ENCODE measurements around the gene TULP4. TPM values are rescaled to one million over a fixed set of nuclear protein-coding genes. Genes with fewer than 3 reads are reported as not detected.

The TULP4 gene
- total RNA-seq, 1 experiment from 2014 or later: 82.0 TPM

- POLR2A ChIA-PET (ENCODE audit: low non-redundant PET): no interaction called here
- H3K27ac ChIP-seq (ENCODE audit: low read depth, low read length, poor library complexity, severe bottlenecking): no peak overlapping the region
- H3K4me1 ChIP-seq (ENCODE audit: insufficient read depth, low read length, poor library complexity, severe bottlenecking): no peaks in the 10 kb centered on the region
- no peak overlapping the region for H3K4me3 ChIP-seq (ENCODE audit: low read depth, low read length, poor library complexity, severe bottlenecking)
- no TSS peak for BruUV-seq (replicated peaks)
- CTCF ChIA-PET: no interaction called here
- DNase-seq (ENCODE audit: low spot score): no peak
- intact Hi-C loops (cut with micrococcal nuclease; ENCODE audit: unreplicated experiment): no loop called here
- no peaks in the 10 kb centered on the region for H3K9me3 ChIP-seq (ENCODE audit: low read depth, low read length, poor library complexity, severe bottlenecking)
- TF ChIP-seq, protein P1, sequence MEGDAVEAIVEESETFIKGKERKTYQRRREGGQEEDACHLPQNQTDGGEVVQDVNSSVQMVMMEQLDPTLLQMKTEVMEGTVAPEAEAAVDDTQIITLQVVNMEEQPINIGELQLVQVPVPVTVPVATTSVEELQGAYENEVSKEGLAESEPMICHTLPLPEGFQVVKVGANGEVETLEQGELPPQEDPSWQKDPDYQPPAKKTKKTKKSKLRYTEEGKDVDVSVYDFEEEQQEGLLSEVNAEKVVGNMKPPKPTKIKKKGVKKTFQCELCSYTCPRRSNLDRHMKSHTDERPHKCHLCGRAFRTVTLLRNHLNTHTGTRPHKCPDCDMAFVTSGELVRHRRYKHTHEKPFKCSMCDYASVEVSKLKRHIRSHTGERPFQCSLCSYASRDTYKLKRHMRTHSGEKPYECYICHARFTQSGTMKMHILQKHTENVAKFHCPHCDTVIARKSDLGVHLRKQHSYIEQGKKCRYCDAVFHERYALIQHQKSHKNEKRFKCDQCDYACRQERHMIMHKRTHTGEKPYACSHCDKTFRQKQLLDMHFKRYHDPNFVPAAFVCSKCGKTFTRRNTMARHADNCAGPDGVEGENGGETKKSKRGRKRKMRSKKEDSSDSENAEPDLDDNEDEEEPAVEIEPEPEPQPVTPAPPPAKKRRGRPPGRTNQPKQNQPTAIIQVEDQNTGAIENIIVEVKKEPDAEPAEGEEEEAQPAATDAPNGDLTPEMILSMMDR (conservative IDR thresholded peaks at IDR 0.05; ENCODE audit: low read depth, low read length): no peak
- TF ChIP-seq EZH2 (IDR thresholded peaks at IDR 0.05; ENCODE audit: borderline replicate concordance, low read depth, low read length, poor library complexity, severe bottlenecking): no peak
- H3K36me3 ChIP-seq (ENCODE audit: insufficient read depth, low read length, poor library complexity, severe bottlenecking): no peaks in the 10 kb centered on the region
- no peaks in the 10 kb centered on the region for H3K27me3 ChIP-seq (replicated peaks; ENCODE audit: insufficient read depth, low read depth, low read length, poor library complexity)
Observed at GRCh38 chr6:158304254-158304653, 8.0 kb upstream of the TULP4 start.

- no TSS peak for BruUV-seq (replicated peaks)
- POLR2A ChIA-PET (ENCODE audit: low non-redundant PET): no interaction called here
- intact Hi-C loops (cut with micrococcal nuclease; ENCODE audit: unreplicated experiment): no loop called here
- TF ChIP-seq, protein P1 (conservative IDR thresholded peaks at IDR 0.05; ENCODE audit: low read depth, low read length): no peak
- no peak for TF ChIP-seq EZH2 (IDR thresholded peaks at IDR 0.05; ENCODE audit: borderline replicate concordance, low read depth, low read length, poor library complexity, severe bottlenecking)
- DNase-seq (ENCODE audit: low spot score): no peak
- H3K27ac ChIP-seq (ENCODE audit: low read depth, low read length, poor library complexity, severe bottlenecking): no peak overlapping the region
- CTCF ChIA-PET: no interaction called here
- no peak overlapping the region for H3K4me3 ChIP-seq (ENCODE audit: low read depth, low read length, poor library complexity, severe bottlenecking)
- peaks cover 22% of the 10 kb centered on the region for H3K4me1 ChIP-seq (ENCODE audit: insufficient read depth, low read length, poor library complexity, severe bottlenecking)
- H3K27me3 ChIP-seq (replicated peaks; ENCODE audit: insufficient read depth, low read depth, low read length, poor library complexity): no peaks in the 10 kb centered on the region
- H3K36me3 ChIP-seq (ENCODE audit: insufficient read depth, low read length, poor library complexity, severe bottlenecking): peaks cover 6% of the 10 kb centered on the region
- no peaks in the 10 kb centered on the region for H3K9me3 ChIP-seq (ENCODE audit: low read depth, low read length, poor library complexity, severe bottlenecking)
Observed at GRCh38 chr6:158309814-158310213, 2.5 kb upstream of the TULP4 start.

DNA sequence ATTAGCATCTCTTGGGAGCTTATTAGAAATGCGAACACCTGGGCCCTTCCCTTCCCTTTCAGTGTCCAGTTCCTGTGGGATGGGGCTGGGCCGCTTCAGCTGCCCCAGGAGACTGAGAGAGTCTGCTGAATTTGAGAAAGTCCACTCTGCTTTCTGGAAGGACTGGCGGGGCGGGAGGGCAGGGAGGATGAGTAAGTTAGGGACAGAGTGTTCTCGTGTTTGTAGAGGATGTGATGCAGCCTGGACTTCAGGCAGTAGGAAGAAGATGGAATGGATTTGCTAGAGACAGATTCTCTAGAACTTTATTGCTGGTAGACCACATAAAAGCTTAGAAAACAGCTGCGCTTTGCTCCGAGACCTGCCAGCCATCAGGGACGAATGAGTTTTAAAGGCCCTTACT lies 1.1 kb upstream of the TULP4 start:
- H3K4me1 ChIP-seq (ENCODE audit: insufficient read depth, low read length, poor library complexity, severe bottlenecking): peaks cover 22% of the 10 kb centered on the region
- TF ChIP-seq EZH2 (IDR thresholded peaks at IDR 0.05; ENCODE audit: borderline replicate concordance, low read depth, low read length, poor library complexity, severe bottlenecking): no peak
- TF ChIP-seq, protein P1 (conservative IDR thresholded peaks at IDR 0.05; ENCODE audit: low read depth, low read length): no peak
- peaks cover 11% of the 10 kb centered on the region for H3K36me3 ChIP-seq (ENCODE audit: insufficient read depth, low read length, poor library complexity, severe bottlenecking)
- H3K9me3 ChIP-seq (ENCODE audit: low read depth, low read length, poor library complexity, severe bottlenecking): no peaks in the 10 kb centered on the region
- H3K27me3 ChIP-seq (replicated peaks; ENCODE audit: insufficient read depth, low read depth, low read length, poor library complexity): no peaks in the 10 kb centered on the region
- no peak for DNase-seq (ENCODE audit: low spot score)
- BruUV-seq (replicated peaks): no TSS peak
- ChIA-PET POLR2A (ENCODE audit: low non-redundant PET) (no interaction called here), CTCF (no interaction called here)
- intact Hi-C loops (cut with micrococcal nuclease; ENCODE audit: unreplicated experiment): no loop called here
- no peak overlapping the region for H3K4me3 ChIP-seq (ENCODE audit: low read depth, low read length, poor library complexity, severe bottlenecking)
- H3K27ac ChIP-seq (ENCODE audit: low read depth, low read length, poor library complexity, severe bottlenecking): no peak overlapping the region

Data from A673 (cell line).